K562 (cell line): ENCODE measurements around the gene TRAPPC2L. TPM values are rescaled to one million over a fixed set of nuclear protein-coding genes. Genes with fewer than 3 reads are reported as not detected.

Experiments used
- ATAC-seq: fragments of 200-7000 bp; cut with Tn5 transposase; 3 replicates; pipeline ENCODE4 v1.9.1; 2020; ENCODE audit warnings: moderate library complexity
- BruUV-seq: library from RNA; stranded (reverse); fragments of 400-500 nt; replicated peaks from 2 replicates; lab custom pipeline; 2021; lab: Mats Ljungman, UMichigan
- CTCF ChIA-PET: fragments of 300-600 bp; formaldehyde crosslinking; extraction: SDS; loops from one replicate; lab custom pipeline; 2021; ENCODE audit warnings: low intra/inter-chr PET ratio; lab: Yijun Ruan, JAX
- POLR2A ChIA-PET: fragments of 300-600, 350-650 bp; sonication (Branson Sonifier 250); formaldehyde crosslinking; extraction: SDS; loops from one replicate; lab custom pipeline; 2021; ENCODE audit warnings: antibody characterized with exemption, inconsistent platforms; lab: Yijun Ruan, JAX
- DNase-seq, 4 experiments: peaks; one replicate each; pipeline versions ENCODE4 v3.0.0 to v3.0.0-alpha.2; 2011 to 2018; ENCODE audit warnings: low spot score in 3 of 4, mixed read lengths in 3 of 4; ENCODE audit errors: extremely low read depth in 1 of 4
- FAIRE-seq: peaks from 2 replicates; lab custom pipeline; 2011; peaks lifted over from hg19 to GRCh38; lab: Jason Lieb, UNC
- H2AFZ ChIP-seq: 2 replicates; pipeline ENCODE4 v1.6.0; 2011; ENCODE audit warnings: low read depth, low read length, control low read depth, inconsistent platforms
- H3K27ac ChIP-seq: fragments of 200-600 bp; 3 replicates; pipeline ENCODE4 v1.8.0; 2011; ENCODE audit warnings: low read depth, mild to moderate bottlenecking, control low read depth, inconsistent platforms, low read length, moderate library complexity, mixed read lengths; ENCODE audit errors: extremely low read depth
- H3K27me3 ChIP-seq, 2 experiments: fragments of 300-600 bp in 1 of 2; 2 replicates in 1 of 2; 3 replicates in 1 of 2; pipeline versions ENCODE4 v1.6.0 to v1.8.0; 2011; ENCODE audit warnings: inconsistent platforms in 2 of 2, low read length in 2 of 2, mild to moderate bottlenecking in 1 of 2, mixed read lengths in 1 of 2, moderate library complexity in 1 of 2; ENCODE audit not compliant: control insufficient read depth in 2 of 2, insufficient read depth in 2 of 2
- H3K36me3 ChIP-seq: fragments of 300-600 bp; 3 replicates; pipeline ENCODE4 v1.8.0; 2011; ENCODE audit warnings: mild to moderate bottlenecking, low read length, inconsistent platforms; ENCODE audit not compliant: control insufficient read depth, insufficient read depth
- H3K4me1 ChIP-seq, 2 experiments: fragments of 200-600 bp in 1 of 2; replicated peaks in 1 of 2; 2 replicates in 1 of 2; 3 replicates in 1 of 2; pipeline versions ENCODE4 v1.5.1 to v1.8.0; 2011; ENCODE audit warnings: inconsistent platforms in 2 of 2, low read length in 2 of 2, mild to moderate bottlenecking in 1 of 2, mixed read lengths in 1 of 2, moderate library complexity in 1 of 2; ENCODE audit not compliant: control insufficient read depth in 2 of 2, insufficient read depth in 2 of 2
- H3K4me2 ChIP-seq: 2 replicates; pipeline ENCODE4 v1.6.1; 2011; ENCODE audit warnings: low read length, control low read depth, inconsistent platforms, mixed read lengths; ENCODE audit not compliant: insufficient read depth
- H3K4me3 ChIP-seq: fragments of 200-600 bp; sonication (generic), shearing (Covaris generic); 2 replicates; pipeline ENCODE4 v1.5.1; 2016; ENCODE audit warnings: control low read depth, inconsistent platforms
- H3K79me2 ChIP-seq: fragments of 200-600 bp; 3 replicates; pipeline ENCODE4 v1.8.0; 2011; ENCODE audit warnings: low read length, inconsistent platforms; ENCODE audit not compliant: control insufficient read depth, insufficient read depth
- H3K9ac ChIP-seq, 2 experiments: 2 replicates each; pipeline versions ENCODE4 v1.6.0 to v1.6.1; 2011; ENCODE audit warnings: low read depth in 2 of 2, low read length in 2 of 2, control low read depth in 1 of 2, inconsistent platforms in 1 of 2, mild to moderate bottlenecking in 1 of 2, mixed read lengths in 1 of 2; ENCODE audit not compliant: insufficient read depth in 1 of 2
- H3K9me1 ChIP-seq: one replicate; pipeline ENCODE4 v1.6.0; 2011; ENCODE audit warnings: inconsistent platforms, mild to moderate bottlenecking, low read length, moderate library complexity; ENCODE audit not compliant: control insufficient read depth, insufficient read depth
- H3K9me3 ChIP-seq: replicated peaks from 2 replicates; pipeline ENCODE4 v1.5.1; 2011; ENCODE audit warnings: low read depth, low read length, inconsistent platforms; ENCODE audit not compliant: control insufficient read depth, insufficient read depth
- H4K20me1 ChIP-seq: replicated peaks from 2 replicates; pipeline ENCODE4 v1.6.1; 2011; ENCODE audit warnings: low read length, inconsistent platforms, mixed read lengths; ENCODE audit not compliant: control insufficient read depth, insufficient read depth
- ARID2 ChIP-seq: fragments of 450-650 bp; IDR thresholded peaks from 2 replicates; pipeline ENCODE4 v1.6.1; 2017; ENCODE audit warnings: antibody characterized with exemption, mild to moderate bottlenecking
- CBX8 ChIP-seq: fragments of 200-600 bp; sonication (generic); IDR thresholded peaks from 2 replicates; pipeline ENCODE4 v1.6.1; 2012; ENCODE audit warnings: borderline replicate concordance, mixed run types, low read depth, mild to moderate bottlenecking, moderate library complexity, mixed read lengths, low read length, control low read depth, inconsistent platforms; ENCODE audit not compliant: poor library complexity, severe bottlenecking; ENCODE audit errors: extremely low read depth
- HDAC6 ChIP-seq: IDR thresholded peaks from 2 replicates; pipeline ENCODE4 v1.6.1; 2012; ENCODE audit warnings: low read depth, mild to moderate bottlenecking, control low read depth, inconsistent platforms, low read length, moderate library complexity
- HEY1 ChIP-seq: fragments of 250-450 bp; sonication (Bioruptor Pico); IDR thresholded peaks from 2 replicates; pipeline ENCODE4 v1.5.0; 2020; ENCODE audit warnings: mild to moderate bottlenecking, moderate library complexity, borderline replicate concordance
- HOXB6 ChIP-seq: fragments of 250-450 bp; sonication (Bioruptor Pico); IDR thresholded peaks from 2 replicates; pipeline ENCODE4 v1.5.1; 2022; ENCODE audit warnings: mild to moderate bottlenecking, borderline replicate concordance
- MYNN ChIP-seq, 2 experiments: sonication (generic); formaldehyde crosslinking in 1 of 2; IDR thresholded peaks; 2 replicates each; pipeline versions ENCODE4 v1.5.0 to v1.6.1; 2016 to 2020; ENCODE audit warnings: antibody characterized with exemption in 1 of 2, missing genetic modification reagents in 1 of 2
- NR2C1 ChIP-seq, 2 experiments: fragments of 450-650 bp; IDR thresholded peaks; 2 replicates each; pipeline ENCODE4 v1.6.1; 2017; ENCODE audit warnings: mild to moderate bottlenecking in 2 of 2, antibody characterized with exemption in 1 of 2, inconsistent platforms in 1 of 2, missing compliant biosample characterization in 1 of 2, missing genetic modification characterization in 1 of 2
- PHB2 ChIP-seq: fragments of 450-650 bp; IDR thresholded peaks from 2 replicates; pipeline ENCODE4 v1.6.1; 2017; ENCODE audit warnings: low read depth
- POLR2G ChIP-seq: fragments of 200-400 bp; formaldehyde crosslinking; IDR thresholded peaks from 2 replicates; pipeline ENCODE4 v1.6.1; 2017; ENCODE audit warnings: low read depth, mild to moderate bottlenecking, antibody characterized with exemption, low read length, moderate library complexity
- RB1 ChIP-seq: fragments of 450-650 bp; IDR thresholded peaks from 2 replicates; pipeline ENCODE4 v1.6.1; 2017; ENCODE audit warnings: low read depth, mild to moderate bottlenecking
- SNAPC5 ChIP-seq: fragments of 250-450 bp; sonication (Bioruptor Pico); IDR thresholded peaks from 2 replicates; pipeline ENCODE4 v1.8.0; 2021; ENCODE audit warnings: moderate library complexity, mild to moderate bottlenecking, inconsistent platforms
- SRSF7 ChIP-seq: fragments of 200-400 bp; formaldehyde crosslinking; optimal IDR thresholded peaks from 2 replicates; pipeline ENCODE3; 2017; ENCODE audit warnings: mild to moderate bottlenecking, low read depth, low read length
- ZNF584 ChIP-seq: fragments of 200-800 bp; sonication (Bioruptor generic); IDR thresholded peaks from 2 replicates; pipeline ENCODE4 v1.6.1; 2016; ENCODE audit warnings: low read depth, mild to moderate bottlenecking, missing genetic modification characterization, missing compliant biosample characterization
- WGBS: fragments of 100-300 bp; shearing (Covaris generic); methylation state at CpG from one replicate; pipeline ENCODE4 v1.1.6; 2016; ENCODE audit warnings: low coverage, mixed read lengths; ENCODE audit not compliant: insufficient coverage; ENCODE audit errors: missing lambda C conversion rate; 5-methylcytosine and 5-hydroxymethylcytosine counted together
- in situ Hi-C: fragments of 300-500 bp; cut with MboI; formaldehyde crosslinking; loops from 4 replicates; pipeline ENCODE4 v1.15.0; 2018; ENCODE audit warnings: inconsistent platforms, mixed read lengths
- intact Hi-C: fragments of 100-400 bp; cut with micrococcal nuclease; formaldehyde crosslinking; loops from 2 replicates; pipeline ENCODE4 v1.14.2; 2022
- polyA plus RNA-seq, 8 experiments: library from polyadenylated mRNA; depleted of rRNA in 4 of 8; stranded (reverse) in 5 of 8; unstranded in 3 of 8; fragments of >200 nt; fragmentation: Nextera tagmentation in 2 of 8; fragmentation: Illumina TruSeq in 1 of 8; extraction: Ambion mirVana in 2 of 8; extraction: Trizol in 1 of 8; gene quantifications; 2 replicates each; pipeline versions ENCODE4 v1.2.1 to v1.2.3, GENCODE V29; 2011 to 2014; ENCODE audit warnings: inconsistent platforms in 1 of 8, missing spikeins in 1 of 8
- total RNA-seq, 7 experiments: library from RNA; depleted of rRNA in 6 of 7; stranded (reverse); fragments of >200 nt in 6 of 7; fragmentation: Illumina TruSeq in 2 of 7; extraction: Trizol in 2 of 7; gene quantifications; 2 replicates each; pipeline versions ENCODE4 v1.2.1 to v1.2.3, GENCODE V29; 2011 to 2021; ENCODE audit warnings: low replicate concordance in 1 of 7

TRAPPC2L gene
- total and polyA plus RNA-seq, 9 of the 15 experiments (the other 6 are each of a cell fraction or from before 2014, with no cell fraction given): 60.4 to 398 (median 97.5) TPM

- FAIRE-seq: no peak
- no peaks in the 10 kb centered on the region for H3K36me3 ChIP-seq
- no TSS peak for BruUV-seq
- H3K9ac ChIP-seq: peak overlapping the region in 1 of 2 experiments; percentile 64; a peak in 2 of 4 replicates
- no peaks in the 10 kb centered on the region for H3K9me1 ChIP-seq
- H3K4me2 ChIP-seq: no peak overlapping the region
- no peaks in the 10 kb centered on the region for H4K20me1 ChIP-seq
- no peak for ATAC-seq
- TF ChIP-seq HEY1 (CRISPR knock-in tag) (no peak), POLR2G (no peak), HDAC6 (no peak), RB1 (no peak), ZNF584 (CRISPR knock-in tag) (no peak), CBX8 (no peak), NR2C1 (IDR thresholded peaks at IDR 0.05) (no peak), NR2C1 (tag; IDR thresholded peaks at IDR 0.05) (no peak), SNAPC5 (CRISPR knock-in tag) (no peak), PHB2 (no peak), HOXB6 (CRISPR knock-in tag) (no peak), ARID2 (no peak), MYNN (IDR thresholded peaks at IDR 0.05) (no peak), MYNN (CRISPR knock-in tag; IDR thresholded peaks at IDR 0.05) (no peak), SRSF7 (no peak)
- no peaks in the 10 kb centered on the region for H3K9me3 ChIP-seq
- H3K27ac ChIP-seq: no peak overlapping the region
- in situ Hi-C loops: loop anchor here (10.0 kb wide), 1 partner anchor 396 kb away; the partner anchor contains the start of gene ZNF778
- POLR2A ChIA-PET: interaction anchor here (0.9 to 1.2 kb wide), 2 partner anchors 8 to 38 kb away, joined by 3 to 5 read pairs; partner anchors contain the start of genes GALNS and TRAPPC2L
- no peaks in the 10 kb centered on the region for H3K27me3 ChIP-seq
- H3K4me1 ChIP-seq: peaks cover 0 to 50% of the 10 kb centered on the region in 2 experiments; a peak in 3 of 5 replicates
- intact Hi-C loops: loop anchor here (10.0 kb wide), 1 partner anchor 186 kb away; no protein-coding TSS in a partner anchor
- CTCF ChIA-PET: no interaction called here
- H3K4me3 ChIP-seq: no peak overlapping the region
- DNase-seq: no peak
- H3K79me2 ChIP-seq: no peaks in the 10 kb centered on the region
- H2AFZ ChIP-seq: no peak overlapping the region
- 89% methylated on average over 18 of the region's 18 CpGs for WGBS
Measured at GRCh38 chr16:88818575-88818874, 38.4 kb upstream of the TRAPPC2L start.
